Measurements from ENCODE around the gene SLC6A18.

The SLC6A18 gene

GRCh38 chr5:1245905-1246576 lies 20.9 kb downstream of the SLC6A18 start:
- Histone ChIP-seq H3K79me2 (no peaks in the 10 kb centered on the region), H3K36me3 (ENCODE audit: control insufficient read depth, insufficient read depth, low read length) (no peaks in the 10 kb centered on the region), H3K9ac (no peak overlapping the region), H3K4me3 (ENCODE audit: low read depth, low read length) (no peak overlapping the region), H3K9me3 (ENCODE audit: control insufficient read depth, low read length) (no peaks in the 10 kb centered on the region), H3K4me2 (ENCODE audit: low read length) (no peak overlapping the region), H3K27ac (no peak overlapping the region), H3K27me3 (ENCODE audit: control insufficient read depth, insufficient read depth, low read length) (no peaks in the 10 kb centered on the region), H3K4me1 (no peaks in the 10 kb centered on the region), H2AFZ (no peak overlapping the region)
- TF ChIP-seq CTCF (IDR thresholded peaks at IDR 0.05), result no peak

- Histone ChIP-seq H3K36me3 (ENCODE audit: control insufficient read depth, insufficient read depth, low read length) (no peaks in the 10 kb centered on the region), H3K4me3 (ENCODE audit: low read depth, low read length) (no peak overlapping the region), H3K27me3 (ENCODE audit: control insufficient read depth, insufficient read depth, low read length) (no peaks in the 10 kb centered on the region), H3K9ac (no peak overlapping the region), H3K4me2 (ENCODE audit: low read length) (no peak overlapping the region), H3K9me3 (ENCODE audit: control insufficient read depth, low read length) (no peaks in the 10 kb centered on the region), H2AFZ (no peak overlapping the region), H3K79me2 (no peaks in the 10 kb centered on the region), H3K27ac (no peak overlapping the region), H3K4me1 (no peaks in the 10 kb centered on the region)
- TF ChIP-seq CTCF (IDR thresholded peaks at IDR 0.05), result no peak
Observed at GRCh38 chr5:1246711-1247431, 21.7 kb downstream of the SLC6A18 start.

- Histone ChIP-seq H3K4me1 (no peaks in the 10 kb centered on the region), H3K79me2 (no peaks in the 10 kb centered on the region), H3K4me2 (ENCODE audit: low read length) (no peak overlapping the region), H3K9me3 (ENCODE audit: control insufficient read depth, low read length) (no peaks in the 10 kb centered on the region), H3K9ac (no peak overlapping the region), H3K27me3 (ENCODE audit: control insufficient read depth, insufficient read depth, low read length) (no peaks in the 10 kb centered on the region), H3K36me3 (ENCODE audit: control insufficient read depth, insufficient read depth, low read length) (no peaks in the 10 kb centered on the region), H3K4me3 (ENCODE audit: low read depth, low read length) (no peak overlapping the region), H3K27ac (no peak overlapping the region), H2AFZ (no peak overlapping the region)
- no peak for TF ChIP-seq CTCF (IDR thresholded peaks at IDR 0.05)
Observed at GRCh38 chr5:1247811-1248210, 22.6 kb downstream of the SLC6A18 start.

- no peak overlapping the region for H3K9ac ChIP-seq
- no peaks in the 10 kb centered on the region for H3K9me3 ChIP-seq (ENCODE audit: control insufficient read depth, low read length)
- H3K27me3 ChIP-seq (ENCODE audit: control insufficient read depth, insufficient read depth, low read length), result no peaks in the 10 kb centered on the region
- no peak overlapping the region for H3K27ac ChIP-seq
- no peaks in the 10 kb centered on the region for H3K36me3 ChIP-seq (ENCODE audit: control insufficient read depth, insufficient read depth, low read length)
- H2AFZ ChIP-seq, result no peak overlapping the region
- no peak overlapping the region for H3K4me3 ChIP-seq (ENCODE audit: low read depth, low read length)
- no peak for TF ChIP-seq CTCF (IDR thresholded peaks at IDR 0.05)
- H3K4me1 ChIP-seq, result no peaks in the 10 kb centered on the region
- no peaks in the 10 kb centered on the region for H3K79me2 ChIP-seq
- H3K4me2 ChIP-seq (ENCODE audit: low read length), result no peak overlapping the region
Observed at GRCh38 chr5:1249366-1250280, 24.4 kb downstream of the SLC6A18 start.
